ENCODE results near the gene LMF1.
"Not testable (repeated sequence)": the region's sequence is repeated elsewhere in the genome, so short reads cannot be mapped to it uniquely, and the experiment has no call there.

The LMF1 gene

GRCh38 chr16:883340-883739 is 87.4 kb downstream of the LMF1 start:
- Histone ChIP-seq H3K36me3 (ENCODE audit: control insufficient read depth, low read length) (no peaks in the 10 kb centered on the region), H3K27me3 (ENCODE audit: control insufficient read depth, low read length) (no peaks in the 10 kb centered on the region), H4K20me1 (ENCODE audit: control insufficient read depth, insufficient read depth, low read depth, low read length) (no peaks in the 10 kb centered on the region), H3K9me3 (ENCODE audit: control insufficient read depth, insufficient read depth, low read length) (no peaks in the 10 kb centered on the region), H3K79me2 (ENCODE audit: control insufficient read depth, low read length) (no peaks in the 10 kb centered on the region), H3K4me1 (ENCODE audit: control insufficient read depth, low read length) (no peaks in the 10 kb centered on the region), H3K27ac (ENCODE audit: low read depth, low read length) (no peak overlapping the region), H3K4me2 (ENCODE audit: low read length) (no peak overlapping the region), H3K4me3 (ENCODE audit: low read length) (no peak overlapping the region), H3F3A (ENCODE audit: control insufficient read depth, insufficient read depth) (no peaks in the 10 kb centered on the region), H3K9me2 (replicated peaks; ENCODE audit: control insufficient read depth, low read length) (no peaks in the 10 kb centered on the region)
- TF ChIP-seq, protein P1, sequence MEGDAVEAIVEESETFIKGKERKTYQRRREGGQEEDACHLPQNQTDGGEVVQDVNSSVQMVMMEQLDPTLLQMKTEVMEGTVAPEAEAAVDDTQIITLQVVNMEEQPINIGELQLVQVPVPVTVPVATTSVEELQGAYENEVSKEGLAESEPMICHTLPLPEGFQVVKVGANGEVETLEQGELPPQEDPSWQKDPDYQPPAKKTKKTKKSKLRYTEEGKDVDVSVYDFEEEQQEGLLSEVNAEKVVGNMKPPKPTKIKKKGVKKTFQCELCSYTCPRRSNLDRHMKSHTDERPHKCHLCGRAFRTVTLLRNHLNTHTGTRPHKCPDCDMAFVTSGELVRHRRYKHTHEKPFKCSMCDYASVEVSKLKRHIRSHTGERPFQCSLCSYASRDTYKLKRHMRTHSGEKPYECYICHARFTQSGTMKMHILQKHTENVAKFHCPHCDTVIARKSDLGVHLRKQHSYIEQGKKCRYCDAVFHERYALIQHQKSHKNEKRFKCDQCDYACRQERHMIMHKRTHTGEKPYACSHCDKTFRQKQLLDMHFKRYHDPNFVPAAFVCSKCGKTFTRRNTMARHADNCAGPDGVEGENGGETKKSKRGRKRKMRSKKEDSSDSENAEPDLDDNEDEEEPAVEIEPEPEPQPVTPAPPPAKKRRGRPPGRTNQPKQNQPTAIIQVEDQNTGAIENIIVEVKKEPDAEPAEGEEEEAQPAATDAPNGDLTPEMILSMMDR (IDR thresholded peaks at IDR 0.05; ENCODE audit: low read depth, low read length, poor library complexity, severe bottlenecking) = no peak
- no peak for TF ChIP-seq EZH2phosphoT487 (IDR thresholded peaks at IDR 0.05; ENCODE audit: borderline replicate concordance, low read length)

DNA sequence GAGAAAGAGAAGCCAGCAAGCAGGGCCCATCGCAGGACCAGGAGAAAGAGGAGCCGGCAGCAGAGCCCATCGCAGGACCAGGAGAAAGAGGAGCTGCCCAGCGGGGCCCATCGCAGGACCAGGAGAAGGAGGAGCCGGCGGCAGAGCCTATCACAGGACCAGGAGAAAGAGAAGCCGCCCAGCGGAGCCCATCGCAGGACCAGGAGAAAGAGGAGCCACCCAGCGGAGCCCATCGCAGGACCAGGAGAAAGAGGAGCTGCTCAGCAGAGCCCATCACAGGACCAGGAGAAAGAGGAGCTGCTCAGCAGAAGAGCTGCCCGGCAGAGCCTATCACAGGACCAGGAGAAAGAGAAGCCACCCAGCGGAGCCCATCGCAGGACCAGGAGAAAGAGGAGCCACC is 88.1 kb downstream of the LMF1 start:
- H3K4me2 ChIP-seq (ENCODE audit: low read length); H3K9me2 ChIP-seq (replicated peaks; ENCODE audit: control insufficient read depth, low read length); H3K36me3 ChIP-seq (ENCODE audit: control insufficient read depth, low read length); H3K79me2 ChIP-seq (ENCODE audit: control insufficient read depth, low read length); H3K4me3 ChIP-seq (ENCODE audit: low read length); H3K27ac ChIP-seq (ENCODE audit: low read depth, low read length); H3K27me3 ChIP-seq (ENCODE audit: control insufficient read depth, low read length); H3K9me3 ChIP-seq (ENCODE audit: control insufficient read depth, insufficient read depth, low read length); H4K20me1 ChIP-seq (ENCODE audit: control insufficient read depth, insufficient read depth, low read depth, low read length); H3K4me1 ChIP-seq (ENCODE audit: control insufficient read depth, low read length); H3F3A ChIP-seq (ENCODE audit: control insufficient read depth, insufficient read depth): not testable (repeated sequence)

DNA sequence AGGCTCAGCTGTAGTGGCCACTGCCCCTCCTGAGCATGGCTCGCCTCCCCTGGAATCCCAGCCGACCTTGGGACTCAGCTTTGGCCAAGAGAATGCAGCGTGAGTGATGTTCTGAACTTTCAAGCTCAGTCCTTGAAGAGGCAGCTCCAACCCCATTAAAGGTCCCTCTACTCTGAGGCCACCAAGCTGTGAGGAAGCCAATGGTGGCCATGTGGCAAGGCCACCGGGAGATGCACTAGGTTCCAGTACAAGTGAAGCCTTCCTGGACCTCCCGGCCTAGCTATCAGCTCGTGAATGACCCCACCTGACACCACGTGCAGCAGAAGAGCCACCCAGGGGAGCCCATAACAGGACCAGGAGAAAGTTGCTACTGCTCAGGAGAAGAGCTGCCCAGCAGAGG is 88.5 kb downstream of the LMF1 start:
- H3K4me1 ChIP-seq (ENCODE audit: control insufficient read depth, low read length) = no peaks in the 10 kb centered on the region
- no peak overlapping the region for H3K4me2 ChIP-seq (ENCODE audit: low read length)

GRCh38 chr16:881219-882097 is 89.3 kb downstream of the LMF1 start:
- no peaks in the 10 kb centered on the region for H3K27me3 ChIP-seq (ENCODE audit: control insufficient read depth, low read length)

More for the DNA sequence above, 88.5 kb downstream of the LMF1 start:
- H3K27me3 ChIP-seq (ENCODE audit: control insufficient read depth, low read length) = no peaks in the 10 kb centered on the region
- H3K9me2 ChIP-seq (replicated peaks; ENCODE audit: control insufficient read depth, low read length) = no peaks in the 10 kb centered on the region
- H3K27ac ChIP-seq (ENCODE audit: low read depth, low read length) = no peak overlapping the region
- no peaks in the 10 kb centered on the region for H3F3A ChIP-seq (ENCODE audit: control insufficient read depth, insufficient read depth)
- no peak overlapping the region for H3K4me3 ChIP-seq (ENCODE audit: low read length)
- H3K79me2 ChIP-seq (ENCODE audit: control insufficient read depth, low read length) = no peaks in the 10 kb centered on the region
- no peaks in the 10 kb centered on the region for H3K9me3 ChIP-seq (ENCODE audit: control insufficient read depth, insufficient read depth, low read length)
- no peaks in the 10 kb centered on the region for H4K20me1 ChIP-seq (ENCODE audit: control insufficient read depth, insufficient read depth, low read depth, low read length)
- H3K36me3 ChIP-seq (ENCODE audit: control insufficient read depth, low read length) = no peaks in the 10 kb centered on the region
- TF ChIP-seq, protein P1 (IDR thresholded peaks at IDR 0.05; ENCODE audit: low read depth, low read length, poor library complexity, severe bottlenecking) = no peak
- no peak for TF ChIP-seq EZH2phosphoT487 (IDR thresholded peaks at IDR 0.05; ENCODE audit: borderline replicate concordance, low read length)

More at GRCh38 chr16:881219-882097, 89.3 kb downstream of the LMF1 start:
- no peaks in the 10 kb centered on the region for H4K20me1 ChIP-seq (ENCODE audit: control insufficient read depth, insufficient read depth, low read depth, low read length)
- H3K4me1 ChIP-seq (ENCODE audit: control insufficient read depth, low read length) = no peaks in the 10 kb centered on the region
- H3K4me3 ChIP-seq (ENCODE audit: low read length) = no peak overlapping the region
- no peaks in the 10 kb centered on the region for H3K79me2 ChIP-seq (ENCODE audit: control insufficient read depth, low read length)
- no peak overlapping the region for H3K27ac ChIP-seq (ENCODE audit: low read depth, low read length)
- H3K9me2 ChIP-seq (replicated peaks; ENCODE audit: control insufficient read depth, low read length) = no peaks in the 10 kb centered on the region
- H3K36me3 ChIP-seq (ENCODE audit: control insufficient read depth, low read length) = no peaks in the 10 kb centered on the region
- TF ChIP-seq, protein P1 (IDR thresholded peaks at IDR 0.05; ENCODE audit: low read depth, low read length, poor library complexity, severe bottlenecking) = no peak
- no peak for TF ChIP-seq EZH2phosphoT487 (IDR thresholded peaks at IDR 0.05; ENCODE audit: borderline replicate concordance, low read length)
- H3K4me2 ChIP-seq (ENCODE audit: low read length) = no peak overlapping the region
- no peaks in the 10 kb centered on the region for H3F3A ChIP-seq (ENCODE audit: control insufficient read depth, insufficient read depth)
- H3K9me3 ChIP-seq (ENCODE audit: control insufficient read depth, insufficient read depth, low read length) = no peaks in the 10 kb centered on the region

Data from DOHH2 (cell line).